DOHH2 (cell line): Measurements from ENCODE around the gene TERT.

Experiments used
- H3F3A ChIP-seq: fragments of 200-600 bp; sonication (generic), shearing (Covaris generic); 2 replicates; pipeline ENCODE4 v1.6.0; 2016; ENCODE audit warnings: antibody characterized with exemption, mild to moderate bottlenecking; ENCODE audit not compliant: control insufficient read depth, insufficient read depth
- H3K27ac ChIP-seq: fragments of 200-600 bp; sonication (generic); 2 replicates; pipeline ENCODE4 v1.5.1; 2014; ENCODE audit warnings: low read depth, mild to moderate bottlenecking, low read length, moderate library complexity
- H3K27me3 ChIP-seq: fragments of 200-600 bp; sonication (generic); 2 replicates; pipeline ENCODE4 v1.6.1; 2014; ENCODE audit warnings: mild to moderate bottlenecking, low read length, mixed read lengths; ENCODE audit not compliant: control insufficient read depth
- H3K36me3 ChIP-seq: fragments of 200-600 bp; sonication (generic); 2 replicates; pipeline ENCODE4 v1.6.1; 2014; ENCODE audit warnings: mild to moderate bottlenecking, low read length, moderate library complexity, mixed read lengths; ENCODE audit not compliant: control insufficient read depth
- H3K4me1 ChIP-seq: fragments of 200-600 bp; sonication (generic); 2 replicates; pipeline ENCODE4 v1.6.1; 2014; ENCODE audit warnings: mild to moderate bottlenecking, low read length, mixed read lengths; ENCODE audit not compliant: control insufficient read depth
- H3K4me2 ChIP-seq: fragments of 200-600 bp; sonication (generic); 2 replicates; pipeline ENCODE4 v1.6.0; 2014; ENCODE audit warnings: mild to moderate bottlenecking, low read length, moderate library complexity
- H3K4me3 ChIP-seq: fragments of 200-600 bp; sonication (generic); 2 replicates; pipeline ENCODE4 v1.5.1; 2014; ENCODE audit warnings: mild to moderate bottlenecking, low read length, mixed read lengths
- H3K79me2 ChIP-seq: fragments of 200-600 bp; sonication (generic); 2 replicates; pipeline ENCODE4 v1.6.1; 2014; ENCODE audit warnings: mild to moderate bottlenecking, low read length, mixed read lengths; ENCODE audit not compliant: control insufficient read depth
- H3K9me2 ChIP-seq: fragments of 200-600 bp; sonication (generic); replicated peaks from 2 replicates; pipeline ENCODE4 v1.6.1; 2014; ENCODE audit warnings: mild to moderate bottlenecking, low read length, mixed read lengths; ENCODE audit not compliant: control insufficient read depth
- H3K9me3 ChIP-seq: fragments of 200-600 bp; sonication (generic); 2 replicates; pipeline ENCODE4 v1.6.1; 2014; ENCODE audit warnings: antibody characterized with exemption, low read length, mixed read lengths; ENCODE audit not compliant: control insufficient read depth, insufficient read depth
- H4K20me1 ChIP-seq: fragments of 200-600 bp; sonication (generic); 2 replicates; pipeline ENCODE4 v1.6.0; 2014; ENCODE audit warnings: low read depth, mild to moderate bottlenecking, antibody characterized with exemption, low read length, moderate library complexity; ENCODE audit not compliant: control insufficient read depth, insufficient read depth
- EZH2phosphoT487 ChIP-seq: fragments of 200-600 bp; sonication (generic); IDR thresholded peaks from 2 replicates; pipeline ENCODE4 v1.6.1; 2017; ENCODE audit warnings: borderline replicate concordance, mild to moderate bottlenecking, antibody characterized with exemption, low read length, moderate library complexity, mixed read lengths
- TF ChIP-seq, protein P1 (sequence below): fragments of 200-600 bp; sonication (generic); IDR thresholded peaks from one replicate; pipeline ENCODE4 v1.5.1; 2014; ENCODE audit warnings: antibody characterized with exemption, mild to moderate bottlenecking, low read depth, low read length; ENCODE audit not compliant: poor library complexity, severe bottlenecking

Gene TERT

DNA sequence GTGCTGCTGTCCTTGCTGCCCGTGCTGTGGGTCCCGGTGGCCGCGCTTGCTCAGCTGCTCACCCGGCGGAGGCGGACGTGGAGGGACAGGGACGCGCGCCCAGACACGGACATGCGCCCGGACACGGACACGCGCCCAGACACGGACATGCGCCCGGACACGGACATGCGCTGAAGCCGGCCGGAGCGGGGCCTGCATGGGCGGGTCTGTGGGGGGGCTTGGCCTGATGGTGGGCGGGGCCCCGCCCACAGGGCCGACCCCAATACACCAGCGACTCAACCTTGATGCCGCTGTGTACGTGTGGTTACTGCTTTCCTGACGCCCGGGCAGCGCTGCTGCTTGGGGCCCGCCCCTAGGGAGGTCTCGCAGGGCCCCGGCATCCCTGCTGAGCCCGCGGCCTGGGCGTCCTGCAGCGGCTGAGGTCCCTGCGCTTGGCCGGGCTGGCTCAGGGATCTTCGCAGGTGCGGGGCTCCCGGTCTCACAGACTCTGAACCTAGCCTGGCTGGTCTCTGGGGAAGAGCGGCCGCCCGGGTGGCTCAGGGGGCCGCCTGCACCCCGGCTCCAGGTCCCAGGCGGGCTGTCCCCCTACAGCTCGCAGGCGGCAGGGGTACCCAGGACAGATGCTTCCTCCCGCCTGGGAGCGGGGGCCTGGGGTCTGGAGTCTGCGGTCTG, 48.8 kb downstream of the TERT start:
- no peak overlapping the region for H3K4me3 ChIP-seq
- H3K4me1 ChIP-seq: no peaks in the 10 kb centered on the region
- H3F3A ChIP-seq: no peaks in the 10 kb centered on the region
- no peaks in the 10 kb centered on the region for H3K27me3 ChIP-seq
- no peaks in the 10 kb centered on the region for H3K9me3 ChIP-seq
- no peak for TF ChIP-seq EZH2phosphoT487
- TF ChIP-seq, protein P1, sequence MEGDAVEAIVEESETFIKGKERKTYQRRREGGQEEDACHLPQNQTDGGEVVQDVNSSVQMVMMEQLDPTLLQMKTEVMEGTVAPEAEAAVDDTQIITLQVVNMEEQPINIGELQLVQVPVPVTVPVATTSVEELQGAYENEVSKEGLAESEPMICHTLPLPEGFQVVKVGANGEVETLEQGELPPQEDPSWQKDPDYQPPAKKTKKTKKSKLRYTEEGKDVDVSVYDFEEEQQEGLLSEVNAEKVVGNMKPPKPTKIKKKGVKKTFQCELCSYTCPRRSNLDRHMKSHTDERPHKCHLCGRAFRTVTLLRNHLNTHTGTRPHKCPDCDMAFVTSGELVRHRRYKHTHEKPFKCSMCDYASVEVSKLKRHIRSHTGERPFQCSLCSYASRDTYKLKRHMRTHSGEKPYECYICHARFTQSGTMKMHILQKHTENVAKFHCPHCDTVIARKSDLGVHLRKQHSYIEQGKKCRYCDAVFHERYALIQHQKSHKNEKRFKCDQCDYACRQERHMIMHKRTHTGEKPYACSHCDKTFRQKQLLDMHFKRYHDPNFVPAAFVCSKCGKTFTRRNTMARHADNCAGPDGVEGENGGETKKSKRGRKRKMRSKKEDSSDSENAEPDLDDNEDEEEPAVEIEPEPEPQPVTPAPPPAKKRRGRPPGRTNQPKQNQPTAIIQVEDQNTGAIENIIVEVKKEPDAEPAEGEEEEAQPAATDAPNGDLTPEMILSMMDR: no peak
- no peaks in the 10 kb centered on the region for H3K79me2 ChIP-seq
- H4K20me1 ChIP-seq: 0 out of 2 replicates have a peak, but pooled peaks cover 3% of the 10 kb centered on the region
- no peaks in the 10 kb centered on the region for H3K9me2 ChIP-seq
- H3K4me2 ChIP-seq: no peak overlapping the region
- H3K27ac ChIP-seq: no peak overlapping the region
- H3K36me3 ChIP-seq: no peaks in the 10 kb centered on the region

DNA sequence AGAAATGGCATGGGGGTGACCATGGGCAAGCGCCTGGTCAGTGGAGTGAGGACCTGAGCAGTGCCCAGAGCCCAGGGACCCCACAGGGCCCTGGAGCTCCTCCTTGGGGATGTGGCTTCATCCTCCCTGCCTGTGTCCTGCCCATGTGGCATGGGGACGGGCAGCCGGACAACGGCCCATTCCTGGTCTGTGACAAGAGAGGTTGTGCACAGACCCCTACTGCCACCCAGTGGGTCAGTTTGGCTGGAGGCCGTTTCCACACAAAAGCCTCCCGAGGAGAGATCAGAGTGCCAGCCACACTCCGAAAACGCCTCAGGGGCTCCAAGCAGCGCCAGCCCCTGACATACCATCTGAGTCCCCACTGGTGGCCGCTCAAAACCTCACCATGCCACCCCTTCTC, 49.9 kb downstream of the TERT start:
- Histone ChIP-seq H3K27ac (no peak overlapping the region), H4K20me1 (0 out of 2 replicates have a peak, but pooled peaks cover 3% of the 10 kb centered on the region), H3K79me2 (no peaks in the 10 kb centered on the region), H3K27me3 (no peaks in the 10 kb centered on the region), H3K4me1 (no peaks in the 10 kb centered on the region), H3K36me3 (no peaks in the 10 kb centered on the region), H3K4me2 (no peak overlapping the region), H3K9me2 (no peaks in the 10 kb centered on the region), H3K9me3 (no peaks in the 10 kb centered on the region), H3K4me3 (no peak overlapping the region), H3F3A (no peaks in the 10 kb centered on the region)
- TF ChIP-seq, protein P1: no peak
- TF ChIP-seq EZH2phosphoT487: no peak

DNA sequence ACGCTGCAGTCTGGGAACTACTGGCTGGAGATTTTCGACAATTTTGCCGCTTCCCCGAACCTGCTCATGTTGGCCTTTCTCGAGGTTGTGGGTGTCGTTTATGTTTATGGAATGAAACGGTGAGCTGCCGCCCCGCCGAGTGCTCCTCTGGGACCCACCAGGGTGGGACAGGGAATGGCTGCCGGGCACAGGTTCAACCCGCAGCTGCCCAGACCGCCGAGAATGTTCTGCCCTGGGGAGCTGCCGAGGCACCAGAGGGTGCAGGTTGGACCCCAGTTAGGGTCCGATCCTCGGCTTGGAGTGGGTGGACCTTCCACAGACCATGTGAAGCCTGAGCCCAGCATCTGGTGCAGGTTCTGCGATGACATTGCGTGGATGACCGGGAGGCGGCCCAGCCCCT, 50.6 kb downstream of the TERT start:
- Histone ChIP-seq H3K9me2 (no peaks in the 10 kb centered on the region), H3K4me3 (no peak overlapping the region), H4K20me1 (0 out of 2 replicates have a peak, but pooled peaks cover 3% of the 10 kb centered on the region), H3K36me3 (no peaks in the 10 kb centered on the region), H3K79me2 (no peaks in the 10 kb centered on the region), H3K9me3 (no peaks in the 10 kb centered on the region), H3K27ac (no peak overlapping the region), H3K27me3 (no peaks in the 10 kb centered on the region), H3K4me2 (no peak overlapping the region), H3F3A (no peaks in the 10 kb centered on the region), H3K4me1 (no peaks in the 10 kb centered on the region)
- TF ChIP-seq, protein P1: no peak
- TF ChIP-seq EZH2phosphoT487: no peak
